Fibroblast of upper back skin (primary cell): ENCODE results near the gene MCC.

Experiments used
- DNase-seq: peaks from one replicate; pipeline ENCODE4 v3.0.0-alpha.2; 2013

Gene MCC

DNA sequence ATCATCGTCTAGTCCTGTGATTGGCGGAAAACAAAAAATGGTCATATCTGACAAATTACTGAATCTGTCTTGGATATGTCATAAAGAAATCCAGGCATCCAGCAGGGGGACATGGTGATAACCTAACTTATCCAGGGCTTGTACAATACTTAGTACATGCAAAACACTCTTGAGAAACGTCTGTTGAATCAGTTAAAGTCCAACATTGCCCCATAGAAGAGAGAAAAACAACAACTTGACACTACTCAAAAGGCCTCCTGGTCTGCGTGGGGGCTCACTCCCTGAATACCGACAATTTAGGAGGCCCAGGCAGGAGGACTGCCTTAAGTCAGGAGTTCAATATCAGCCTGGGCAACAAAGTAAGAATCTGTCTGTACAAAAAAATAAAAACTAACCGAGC, 294.1 kb downstream of the MCC start:
- DNase-seq: no peak

DNA sequence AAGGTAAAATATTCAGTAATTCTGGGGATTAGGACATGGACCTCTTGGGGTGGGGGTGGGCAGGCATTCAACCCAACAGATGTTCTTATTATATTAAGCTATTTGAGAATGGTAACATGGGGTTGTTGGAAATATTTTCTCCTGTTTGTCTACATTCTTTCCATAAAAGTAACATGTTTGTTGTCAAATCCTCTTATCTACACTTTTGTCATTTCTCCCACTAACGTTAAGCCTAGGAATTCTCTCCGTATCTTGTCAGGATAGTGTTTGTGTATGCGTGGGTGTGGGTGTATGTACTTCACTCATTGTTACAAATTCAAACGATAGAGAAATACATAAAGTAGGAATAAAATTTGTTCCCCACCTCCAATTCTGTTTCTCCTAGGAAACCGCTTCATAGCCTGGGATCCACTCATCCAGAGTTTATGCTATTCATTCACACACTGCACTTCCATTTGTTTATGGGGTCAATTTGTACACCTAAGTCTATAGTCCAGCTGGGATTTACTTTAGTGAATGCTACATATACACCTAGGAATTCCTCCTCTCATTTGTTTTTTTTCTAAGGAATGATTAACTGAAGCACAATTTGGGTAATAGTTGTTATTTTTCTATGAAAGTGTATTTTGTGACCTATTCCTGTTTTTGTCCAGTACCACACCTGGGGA, 294.8 kb downstream of the MCC start:
- no peak for DNase-seq

DNA sequence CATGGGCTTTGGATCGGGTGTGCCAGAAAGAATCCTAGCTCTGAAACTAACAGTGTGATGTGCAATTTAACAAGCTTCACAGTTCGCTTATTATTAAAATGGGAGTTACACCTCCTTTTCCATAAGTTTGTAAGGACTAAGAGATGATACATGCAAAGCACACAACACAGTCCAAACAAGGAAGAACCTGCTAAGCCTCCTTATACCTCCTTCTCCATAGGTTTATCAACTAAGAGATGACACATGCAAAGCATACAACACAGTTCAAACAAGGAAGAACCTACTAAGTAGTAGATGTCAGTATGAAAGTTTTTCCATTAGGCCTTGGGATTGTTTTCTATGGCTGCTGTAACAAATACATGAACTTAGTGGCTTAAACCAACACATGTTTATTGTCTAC, 295.7 kb downstream of the MCC start:
- DNase-seq: no peak

DNA sequence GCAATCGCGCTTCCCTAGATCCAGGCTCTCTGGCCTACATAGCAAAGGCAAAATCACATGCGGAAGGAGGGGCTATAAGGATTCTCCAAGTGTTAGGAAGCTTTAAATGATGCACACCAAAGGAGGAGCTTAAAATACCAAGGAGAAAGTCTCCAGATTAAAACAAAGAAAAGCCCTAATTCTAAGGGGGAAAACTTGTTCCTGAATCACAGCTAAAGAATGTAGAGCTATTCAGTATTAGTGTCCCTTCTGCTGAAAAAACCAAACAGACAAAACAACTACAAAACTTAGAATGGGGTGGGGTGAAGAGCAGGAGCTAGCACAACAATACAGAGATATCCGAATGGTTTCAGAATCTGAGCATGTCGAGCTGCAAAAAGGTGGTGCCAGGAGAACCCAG, 297.9 kb downstream of the MCC start:
- DNase-seq: peak; percentile 37

DNA sequence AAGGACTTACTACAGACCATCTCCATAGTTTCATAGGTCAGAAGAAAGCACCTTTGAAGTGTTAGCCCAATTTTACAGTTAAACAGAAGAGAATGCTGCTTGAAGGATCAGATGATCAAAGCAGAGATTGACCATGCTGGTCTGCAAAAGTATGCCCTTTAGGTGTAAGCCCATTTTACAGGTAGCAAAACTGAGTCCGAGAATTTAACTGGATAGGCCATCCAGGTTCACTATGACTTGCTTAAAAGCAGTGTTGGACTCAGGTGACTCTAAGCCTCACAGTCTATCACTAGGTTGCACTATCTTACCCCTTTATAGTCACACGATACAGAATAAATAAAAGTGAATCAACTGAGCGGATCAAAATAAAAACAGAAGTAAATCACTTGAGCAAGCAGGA, 299.0 kb downstream of the MCC start:
- DNase-seq: no peak

DNA sequence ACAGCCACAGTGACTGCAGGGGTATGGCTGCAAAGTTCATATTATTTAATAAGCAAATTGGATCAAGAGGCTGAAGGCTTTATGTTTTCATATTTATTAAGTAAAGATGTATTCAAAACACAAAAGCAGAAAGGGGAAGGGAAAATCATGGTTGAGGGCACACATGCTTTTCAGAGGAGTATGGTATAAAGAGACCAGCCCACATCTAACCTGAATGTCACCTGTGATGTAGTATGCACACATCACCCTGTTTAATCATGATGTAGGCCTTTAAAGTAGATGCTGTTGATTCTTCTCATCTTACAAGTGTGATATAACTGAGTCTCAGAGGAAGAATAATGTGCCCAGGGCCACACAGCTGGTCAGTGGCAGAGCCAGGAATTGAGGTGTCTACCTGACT, 299.8 kb downstream of the MCC start:
- no peak for DNase-seq

DNA sequence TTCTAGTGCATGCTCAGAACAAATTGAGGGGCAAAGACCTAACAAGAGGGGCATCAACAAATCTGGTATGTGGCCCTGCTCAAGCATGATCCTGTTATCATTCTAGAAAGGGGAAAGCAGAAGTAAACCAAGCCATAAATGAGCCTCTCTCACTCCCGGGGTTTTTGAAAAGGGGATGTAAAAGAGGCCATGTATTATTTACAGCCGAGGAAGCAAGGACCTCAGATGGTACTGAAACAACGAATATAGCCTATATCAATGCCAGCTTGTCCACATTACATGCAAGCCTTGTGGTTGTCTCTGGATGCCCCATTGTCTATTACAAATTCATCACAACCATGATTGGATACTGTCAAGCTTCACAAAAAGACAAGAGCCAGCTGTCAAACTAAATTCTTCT, 300.3 kb downstream of the MCC start:
- DNase-seq: no peak

DNA sequence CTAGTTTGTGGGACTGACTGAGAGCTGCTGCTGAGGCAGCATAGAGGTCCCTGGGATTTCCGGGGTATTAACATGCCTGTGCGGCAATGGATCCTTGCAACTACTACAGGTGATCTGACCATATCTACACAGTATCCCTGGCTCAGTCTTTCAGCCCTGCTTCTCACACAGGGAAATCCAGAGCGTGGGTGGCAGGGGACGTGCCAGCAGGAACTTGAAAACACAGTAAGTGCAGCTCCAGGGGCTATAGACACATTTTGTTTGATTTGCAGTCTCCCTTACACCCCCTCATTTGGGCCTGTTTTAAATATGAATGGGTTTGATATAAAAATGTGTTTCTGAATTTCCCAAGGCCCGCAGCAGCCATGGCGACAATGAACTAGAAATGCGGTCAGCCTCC, 302.2 kb downstream of the MCC start:
- DNase-seq: no peak

DNA sequence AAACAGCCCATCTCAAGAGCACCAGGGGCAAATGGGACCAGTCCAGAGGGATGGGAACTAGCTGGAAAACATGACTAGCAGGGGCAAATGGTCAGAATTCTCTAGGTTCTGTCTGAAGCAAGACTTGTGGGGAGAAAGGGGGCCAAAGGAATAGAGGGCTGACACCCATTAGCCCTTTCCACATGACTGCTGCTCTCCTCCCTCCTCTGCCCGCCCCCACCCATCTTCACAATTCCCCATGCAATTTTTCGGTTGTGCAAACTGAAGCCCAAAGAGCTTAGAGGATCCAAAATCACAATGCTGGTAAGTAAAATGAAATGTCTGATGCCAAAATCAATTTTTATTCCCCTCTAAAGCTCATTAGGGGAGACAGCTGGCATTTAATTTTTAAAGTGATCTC, 304.6 kb downstream of the MCC start:
- no peak for DNase-seq

DNA sequence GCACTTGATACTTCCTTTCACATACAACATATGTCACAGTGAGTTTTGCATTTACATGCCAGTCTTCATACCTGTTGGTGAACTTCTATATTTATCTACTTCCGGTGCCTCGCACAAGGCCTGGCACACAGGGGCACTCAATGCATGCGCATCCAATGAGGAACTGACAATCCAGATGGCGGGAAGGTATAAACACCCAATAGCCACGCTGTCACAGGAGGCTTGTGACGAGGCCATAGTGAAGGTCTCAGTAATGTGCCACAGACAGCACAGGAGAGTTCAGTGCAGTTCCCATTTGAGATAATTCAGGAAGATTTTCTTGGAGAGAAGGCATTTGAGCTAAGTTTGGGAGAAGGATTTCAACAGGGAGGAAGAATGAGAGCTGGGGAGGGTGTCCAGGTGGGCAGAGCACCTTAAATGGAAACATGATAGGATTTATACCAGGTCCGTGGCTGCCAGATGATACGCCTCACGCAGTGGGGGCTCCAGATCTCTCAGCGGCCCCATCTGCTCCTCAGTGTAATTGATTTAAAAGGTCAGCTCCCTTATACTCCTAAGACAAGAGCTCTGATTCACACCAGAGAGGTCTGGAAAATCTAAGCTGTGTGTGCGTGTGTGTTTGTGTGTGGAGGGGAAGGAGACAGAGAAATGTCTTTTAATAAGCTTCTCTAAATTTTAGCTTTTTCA, 305.5 kb downstream of the MCC start:
- DNase-seq: no peak

DNA sequence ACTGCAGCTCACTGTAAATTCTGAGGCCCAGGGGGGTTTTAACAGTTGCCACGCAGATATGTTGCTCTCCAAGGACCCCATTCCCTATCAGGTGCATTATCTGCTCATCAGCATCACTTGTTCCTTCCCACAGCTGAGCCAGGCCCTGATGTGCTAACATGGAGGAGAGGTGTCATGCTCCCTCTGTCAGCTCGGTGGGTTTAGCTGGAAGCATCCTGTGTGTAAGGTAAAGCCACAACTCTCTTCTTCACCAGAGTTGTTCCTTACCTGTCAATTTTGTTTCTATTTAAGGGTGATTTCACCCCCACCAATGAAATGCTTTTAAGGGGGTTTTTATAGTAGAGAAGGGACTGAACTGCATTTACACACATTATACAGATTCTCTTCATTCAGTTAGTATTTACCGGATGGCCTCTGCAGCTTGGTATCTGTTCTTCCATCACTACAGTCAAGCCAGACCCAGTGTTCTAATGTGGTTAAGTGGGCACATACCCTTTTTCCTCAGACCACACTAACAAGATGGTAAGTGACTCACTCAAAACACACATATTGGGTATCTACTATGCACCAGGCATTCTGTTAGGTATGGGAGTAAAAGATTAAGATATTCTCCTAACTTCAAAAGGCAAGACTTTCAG, 306.3 kb downstream of the MCC start:
- no peak for DNase-seq

DNA sequence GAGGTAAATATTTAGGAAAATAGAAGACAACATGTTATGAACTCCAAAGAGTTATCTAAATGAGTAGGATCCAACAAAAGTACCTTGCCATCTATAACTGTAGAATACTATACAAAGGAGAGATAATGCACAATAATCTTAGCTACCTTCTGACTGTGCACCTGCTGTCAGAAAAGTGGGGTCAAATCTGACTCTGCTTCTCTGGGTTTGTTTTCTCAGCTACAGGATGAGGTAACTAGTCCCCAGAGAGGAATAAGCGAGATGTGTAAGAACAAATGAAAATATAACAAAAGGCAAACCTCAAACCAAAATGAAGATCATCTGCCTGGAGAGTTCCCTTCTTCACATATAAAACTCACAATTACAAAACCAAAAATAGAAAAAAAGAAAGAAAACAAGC, 306.8 kb downstream of the MCC start:
- no peak for DNase-seq

DNA sequence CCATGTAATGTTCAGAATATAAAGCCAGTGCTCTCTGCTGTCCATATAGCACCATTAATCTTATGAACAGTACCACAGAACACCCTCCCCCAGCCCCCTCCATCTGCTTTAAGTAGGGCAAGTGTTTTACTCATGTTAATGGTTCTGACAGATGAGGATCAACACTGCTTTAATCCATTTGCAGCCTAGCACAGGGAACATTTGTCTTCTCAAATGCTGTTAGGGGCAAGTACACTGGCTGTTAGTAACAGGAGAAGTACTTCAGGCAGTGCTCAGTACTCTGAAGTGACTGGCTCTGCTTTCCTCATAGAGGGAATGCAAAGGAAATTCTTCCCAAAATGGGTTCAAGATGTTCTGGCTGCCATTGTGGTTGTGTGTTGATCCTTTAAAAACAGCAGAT, 309.1 kb downstream of the MCC start:
- no peak for DNase-seq

DNA sequence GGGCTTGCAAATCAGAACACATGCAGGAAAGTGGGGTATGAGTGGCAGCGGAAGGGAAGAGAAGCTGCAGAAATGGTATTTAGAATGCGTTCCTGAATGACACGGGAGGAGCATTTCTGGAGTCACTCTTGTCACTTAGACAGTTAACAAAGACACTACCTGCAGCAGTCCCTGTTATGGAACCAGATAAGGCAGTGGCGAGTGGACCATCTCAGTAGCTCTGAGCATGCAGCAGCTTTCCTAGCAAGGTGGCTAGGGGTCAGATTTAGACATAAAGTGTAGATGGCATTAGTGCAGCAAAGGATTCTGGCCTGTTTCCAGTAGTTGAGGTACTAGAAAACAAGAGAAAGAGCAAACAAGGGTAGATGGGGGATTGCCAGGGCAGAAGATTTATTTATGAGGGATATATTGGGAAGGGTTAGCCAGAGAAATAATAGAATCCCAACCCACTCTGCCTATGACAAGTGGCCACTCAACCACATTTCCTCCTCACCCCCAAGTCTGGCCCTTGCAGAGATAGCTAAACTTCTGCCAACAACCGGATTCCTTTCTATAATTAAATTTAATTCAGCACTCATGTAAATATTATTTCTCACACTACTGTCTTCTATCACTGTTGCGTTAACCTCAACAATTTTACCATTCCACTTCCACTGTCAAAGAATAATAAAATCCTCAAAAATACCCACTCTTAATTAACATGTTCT, 310.0 kb downstream of the MCC start:
- no peak for DNase-seq

DNA sequence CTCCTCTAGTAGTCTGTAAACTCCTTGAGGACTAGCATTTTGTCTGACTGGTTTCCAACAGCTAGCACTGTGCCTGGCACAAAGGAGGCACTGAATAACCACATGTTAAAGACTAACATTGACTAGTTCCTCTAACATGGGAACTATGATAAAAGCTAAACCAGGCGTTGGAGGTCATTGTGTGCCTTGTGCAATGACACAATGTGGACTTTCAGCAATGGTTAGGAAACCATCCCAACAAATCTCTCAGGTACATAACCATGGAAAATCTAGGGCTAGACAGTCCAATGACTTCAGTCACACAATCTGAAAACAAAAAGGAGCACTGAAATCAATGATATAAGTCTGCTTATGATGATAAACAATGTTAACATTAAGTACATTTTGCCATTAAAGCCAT, 311.0 kb downstream of the MCC start:
- DNase-seq: no peak

DNA sequence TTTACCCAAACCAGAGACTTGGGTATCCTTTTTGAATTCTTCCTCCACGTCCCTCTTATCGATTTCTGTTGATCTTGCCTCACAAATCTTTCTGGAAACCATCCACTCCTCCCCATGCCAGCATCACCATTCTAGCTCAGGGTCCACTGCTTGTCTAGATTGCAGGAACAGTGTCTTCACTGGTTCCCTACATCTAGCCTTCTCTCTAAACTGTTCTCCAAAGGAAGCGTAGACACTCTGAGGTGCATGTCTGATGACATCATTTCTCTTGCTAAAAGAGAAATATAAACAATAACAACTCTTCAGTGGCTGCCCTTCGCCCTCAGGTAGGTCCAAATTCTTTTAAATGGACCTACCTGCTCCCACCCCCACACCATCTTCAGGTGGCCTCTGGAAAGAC, 311.5 kb downstream of the MCC start:
- no peak for DNase-seq

DNA sequence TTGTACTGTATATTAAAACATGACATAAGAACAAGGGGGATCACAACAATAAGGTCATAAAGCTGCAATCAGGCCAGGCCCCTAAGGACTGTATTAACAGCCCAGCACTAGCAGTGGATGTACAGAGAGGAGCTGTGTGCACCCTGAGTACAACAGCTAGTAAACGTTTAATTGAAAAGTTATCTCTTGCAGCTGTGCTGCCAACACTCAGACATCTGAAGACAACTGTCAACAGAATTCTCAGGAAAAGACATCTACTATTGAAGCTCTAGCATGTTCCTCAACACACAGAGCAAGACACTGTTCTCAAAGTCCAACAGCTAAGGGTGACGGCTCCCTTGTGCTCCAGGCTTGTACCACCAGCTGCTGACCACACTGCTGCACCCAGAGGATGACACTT, 312.1 kb downstream of the MCC start:
- no peak for DNase-seq

DNA sequence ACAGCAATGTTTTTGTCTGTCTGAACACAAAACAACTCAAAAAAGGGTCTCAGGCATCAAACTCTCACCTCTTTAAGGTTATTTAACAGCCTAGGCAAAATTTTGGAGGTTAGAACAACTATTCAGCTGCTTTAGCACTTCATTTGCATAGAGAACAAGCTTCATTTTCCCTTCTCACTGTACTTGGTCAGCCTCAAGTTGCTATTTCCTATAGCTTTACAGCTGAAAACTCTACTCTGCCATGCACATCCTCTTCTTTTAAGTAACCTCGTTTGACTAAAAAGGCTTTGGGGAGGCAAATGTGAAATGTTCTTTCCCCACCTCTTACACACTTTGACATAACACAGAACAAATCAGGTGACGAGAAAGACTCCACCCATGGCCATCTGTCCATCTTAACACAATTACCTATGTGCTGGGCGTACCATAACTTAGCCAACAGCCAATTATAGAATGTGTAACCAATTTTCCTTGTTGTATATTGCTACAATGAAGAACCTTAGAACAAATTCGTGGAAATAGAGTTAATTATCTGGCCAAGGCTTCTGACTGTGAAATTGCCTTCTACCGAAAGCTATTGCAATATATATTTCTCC, 315.9 kb downstream of the MCC start:
- DNase-seq: no peak

DNA sequence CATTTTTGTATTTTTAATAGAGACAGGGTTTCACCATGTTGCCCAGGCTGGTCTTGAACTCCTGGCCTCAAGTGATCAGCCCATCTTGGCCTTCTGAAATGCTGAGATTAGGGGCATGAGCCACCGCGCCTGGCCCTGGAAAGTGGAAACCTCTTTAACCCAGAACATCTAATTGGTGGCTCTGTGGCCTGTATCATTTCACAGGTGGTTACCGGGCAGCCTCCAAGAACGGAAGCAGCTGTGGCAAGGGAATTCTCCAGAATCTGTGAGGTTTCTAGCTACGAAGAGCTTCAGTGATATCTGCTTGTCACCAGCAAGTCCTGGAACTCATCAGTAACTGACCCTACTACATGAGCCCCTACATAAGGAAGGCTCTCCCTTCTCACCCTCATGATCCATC, 316.7 kb downstream of the MCC start:
- DNase-seq: no peak

DNA sequence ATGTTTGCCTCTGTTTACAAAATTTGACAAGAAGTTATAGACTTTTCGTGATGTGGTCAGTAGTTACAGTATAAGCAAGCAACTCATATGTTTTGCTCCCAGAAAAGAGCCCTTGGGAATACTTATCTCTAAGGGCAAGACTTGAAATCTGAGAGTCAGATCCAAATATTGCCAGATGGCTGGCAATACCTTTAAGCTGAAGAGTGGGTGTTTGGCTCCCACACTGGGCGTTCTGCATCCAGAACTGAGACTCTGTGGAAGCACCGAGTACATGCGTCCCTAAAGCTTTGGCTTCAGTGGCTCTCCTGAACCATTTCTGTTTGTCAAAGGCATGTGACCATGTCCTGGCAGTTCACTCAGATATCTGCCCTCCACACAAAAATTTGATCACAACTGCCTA, 317.5 kb downstream of the MCC start:
- no peak for DNase-seq

DNA sequence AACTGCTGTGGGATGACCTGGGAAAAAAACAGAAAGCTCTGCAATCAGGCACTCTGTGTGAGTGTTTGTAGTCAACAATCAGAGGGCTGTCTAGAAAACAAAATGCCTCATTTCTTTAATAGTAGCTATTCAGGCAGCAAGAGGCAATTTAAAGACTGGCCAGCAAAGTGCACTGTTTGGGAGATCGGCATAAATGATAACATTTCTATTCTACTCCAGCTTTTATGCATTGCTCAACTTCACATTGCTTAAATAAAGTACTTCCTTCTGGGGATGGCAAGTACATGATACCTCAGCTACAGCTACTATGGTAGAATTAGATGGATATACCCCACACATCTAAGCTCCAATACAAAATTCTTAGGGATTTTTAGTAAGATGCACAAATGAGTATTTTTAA, 318.5 kb downstream of the MCC start:
- no peak for DNase-seq

DNA sequence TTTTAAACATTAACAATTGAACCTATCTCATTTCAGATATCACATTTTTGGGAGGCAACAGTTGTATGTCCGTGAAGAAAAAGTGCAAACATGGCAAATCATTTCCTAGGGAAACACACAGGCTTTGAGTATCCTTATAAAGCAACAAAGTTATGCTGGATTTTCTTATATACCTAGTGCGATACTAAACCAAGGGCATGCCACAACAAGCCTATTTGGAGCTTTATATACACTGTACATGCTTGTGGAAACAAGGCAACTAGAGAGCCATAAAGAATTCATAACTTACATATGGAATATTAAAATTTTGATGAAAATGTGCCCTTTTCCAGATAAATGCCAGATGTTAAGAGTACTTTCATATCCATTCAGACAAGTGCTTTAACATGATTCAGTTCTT, 320.3 kb downstream of the MCC start:
- DNase-seq: no peak

DNA sequence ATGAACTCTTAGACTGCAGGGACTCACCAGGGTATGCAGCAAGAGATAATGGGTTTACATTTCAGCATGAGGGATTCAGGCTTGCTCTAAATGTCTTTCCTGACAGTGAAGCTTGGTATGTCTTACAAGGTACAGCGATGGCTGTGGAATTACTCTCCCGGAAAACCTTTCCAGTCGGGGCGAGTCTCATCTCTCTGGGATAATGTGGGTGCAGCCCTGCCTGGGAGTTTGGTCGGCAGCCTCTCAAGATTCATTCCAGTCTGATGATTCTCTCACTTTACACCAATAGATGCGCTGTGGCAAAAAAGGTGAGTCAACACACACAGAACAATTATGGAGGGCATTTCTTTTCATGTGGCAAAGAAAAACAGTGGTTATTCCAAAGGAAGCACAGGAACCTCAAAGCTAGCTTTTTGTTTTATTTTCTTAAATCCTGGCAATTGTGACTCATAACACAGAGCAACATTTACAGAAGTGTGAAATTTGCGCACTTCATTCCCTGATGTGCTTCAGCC, 321.3 kb downstream of the MCC start:
- peak; percentile 92 for DNase-seq
